ENCODE measurements around the gene CRK.
"Not testable (repeated sequence)": the region's sequence is repeated elsewhere in the genome, so short reads cannot be mapped to it uniquely, and the experiment has no call there.

Gene CRK

GRCh38 chr17:1421470-1421869 is 34.6 kb downstream of the CRK start:
- H3K4me3 ChIP-seq (replicated peaks; ENCODE audit: low read depth, low read length): no peak overlapping the region
- TF ChIP-seq CTCF (IDR thresholded peaks at IDR 0.05; ENCODE audit: low read length, missing control alignments): no peak
- no peak for DNase-seq (ENCODE audit: low read depth)

DNA sequence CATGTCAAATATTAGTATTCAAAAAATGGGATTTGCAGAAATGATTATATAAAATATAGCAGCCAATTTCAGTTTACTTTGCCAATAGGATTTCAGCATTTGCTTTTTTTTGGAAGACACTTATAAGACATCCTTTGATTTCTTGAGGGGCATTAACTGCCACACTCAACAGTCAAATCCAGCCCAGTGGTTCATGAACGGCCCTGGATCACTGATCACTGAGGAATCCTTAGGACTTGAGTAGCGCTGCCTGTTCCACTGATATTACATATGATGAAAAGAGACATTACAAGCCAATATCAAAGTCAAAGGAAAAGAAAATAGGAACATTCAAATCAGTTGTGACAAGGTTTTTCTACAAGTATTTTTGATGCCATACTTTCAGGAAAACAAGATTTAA is 35.1 kb downstream of the CRK start:
- TF ChIP-seq CTCF (IDR thresholded peaks at IDR 0.05; ENCODE audit: low read length, missing control alignments): no peak
- DNase-seq (ENCODE audit: low read depth): no peak
- H3K4me3 ChIP-seq (replicated peaks; ENCODE audit: low read depth, low read length): no peak overlapping the region

- no peak for DNase-seq (ENCODE audit: low read depth)
- no peak overlapping the region for H3K4me3 ChIP-seq (replicated peaks; ENCODE audit: low read depth, low read length)
- no peak for TF ChIP-seq CTCF (IDR thresholded peaks at IDR 0.05; ENCODE audit: low read length, missing control alignments)
Observed at GRCh38 chr17:1420163-1420562, 35.9 kb downstream of the CRK start.

DNA sequence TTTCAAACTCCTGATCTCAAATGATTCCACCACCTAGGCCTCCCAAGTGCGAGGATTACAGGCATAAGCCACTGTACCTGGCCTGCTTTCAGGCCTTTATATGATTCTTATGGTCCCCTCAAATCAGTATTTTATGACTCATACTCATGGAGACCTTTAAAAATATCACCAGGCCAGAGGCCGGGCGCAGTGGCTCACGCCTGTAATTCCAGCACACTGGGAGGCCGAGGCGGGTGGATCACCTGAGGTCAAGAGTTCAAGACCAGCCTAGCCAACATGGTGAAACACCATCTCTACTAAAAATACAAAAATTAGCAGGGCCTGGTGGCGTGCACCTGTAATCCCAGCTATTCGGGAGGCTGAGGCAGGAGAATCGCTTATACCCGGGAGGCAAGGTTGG is 37.6 kb downstream of the CRK start:
- H3K4me3 ChIP-seq (replicated peaks; ENCODE audit: low read depth, low read length); DNase-seq (ENCODE audit: low read depth): not testable (repeated sequence)

GRCh38 chr17:1416414-1416813 is 39.6 kb downstream of the CRK start:
- DNase-seq (ENCODE audit: low read depth): no peak
- TF ChIP-seq CTCF (IDR thresholded peaks at IDR 0.05; ENCODE audit: low read length, missing control alignments): no peak
- no peak overlapping the region for H3K4me3 ChIP-seq (replicated peaks; ENCODE audit: low read depth, low read length)

- no peak for DNase-seq (ENCODE audit: low read depth)
- TF ChIP-seq CTCF (IDR thresholded peaks at IDR 0.05; ENCODE audit: low read length, missing control alignments): no peak
Observed at GRCh38 chr17:1414634-1415033, 41.4 kb downstream of the CRK start.

DNA sequence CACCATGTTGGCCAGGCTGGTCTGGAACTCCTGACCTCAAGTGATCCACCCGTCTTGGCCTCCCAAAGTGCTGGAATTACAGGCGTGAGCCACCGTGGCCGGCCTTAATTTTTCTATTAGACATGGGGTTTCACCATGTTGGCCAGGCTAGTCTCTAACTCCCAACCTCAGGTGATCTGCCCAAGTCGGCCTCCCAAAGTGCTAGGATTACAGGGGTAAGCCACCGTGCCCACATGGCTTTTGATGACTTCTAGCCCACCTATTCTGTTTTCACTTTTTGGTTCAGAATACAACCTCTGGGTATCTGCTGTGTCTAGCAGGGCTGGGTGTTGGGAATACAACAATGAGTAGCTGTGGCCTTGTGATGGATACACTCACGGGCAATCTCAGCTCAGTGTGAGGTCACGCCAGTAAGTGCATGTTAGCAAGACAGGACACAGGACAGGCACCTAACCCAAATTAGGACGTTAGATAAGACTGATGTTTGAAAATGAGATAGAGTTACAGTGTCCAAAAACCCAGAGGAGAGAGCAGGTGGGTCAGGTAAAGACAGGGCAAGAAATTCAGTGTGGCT is 41.9 kb downstream of the CRK start:
- no peak for DNase-seq (ENCODE audit: low read depth)
- H3K4me3 ChIP-seq (replicated peaks; ENCODE audit: low read depth, low read length): no peak overlapping the region
- no peak for TF ChIP-seq CTCF (IDR thresholded peaks at IDR 0.05; ENCODE audit: low read length, missing control alignments)

More at GRCh38 chr17:1414634-1415033, 41.4 kb downstream of the CRK start:
- H3K4me3 ChIP-seq (replicated peaks; ENCODE audit: low read depth, low read length): no peak overlapping the region
